Gastroesophageal sphincter (tissue), 3 donors: ENCODE results near the gene ALG12.

Experiments used
- CTCF ChIP-seq, 4 experiments: fragments of 200-600 bp in 2 of 4; fragments of 450-650 bp in 2 of 4; sonication (generic) in 1 of 4; IDR thresholded peaks; one replicate each; pipeline ENCODE4 v1.5.1; 2017 to 2019; ENCODE audit warnings: antibody characterized with exemption in 4 of 4, mild to moderate bottlenecking in 2 of 4, moderate library complexity in 2 of 4
- EP300 ChIP-seq: sonication (generic); formaldehyde crosslinking; IDR thresholded peaks from one replicate; pipeline ENCODE4 v1.6.1; 2017; ENCODE audit warnings: antibody characterized with exemption, mild to moderate bottlenecking
- POLR2A ChIP-seq, 2 donors: fragments of 450-650 bp; IDR thresholded peaks; one replicate each; pipeline ENCODE4 v1.6.1; 2017; ENCODE audit warnings: antibody characterized with exemption in 2 of 2, mild to moderate bottlenecking in 2 of 2, moderate library complexity in 1 of 2
- POLR2AphosphoS5 ChIP-seq: sonication (generic); formaldehyde crosslinking; IDR thresholded peaks from one replicate; pipeline ENCODE4 v1.6.1; 2017; ENCODE audit warnings: antibody characterized with exemption

- no peak for TF ChIP-seq POLR2AphosphoS5
- TF ChIP-seq CTCF (IDR thresholded peaks at IDR 0.05), result no peak
- no peak for TF ChIP-seq EP300
- TF ChIP-seq POLR2A (IDR thresholded peaks at IDR 0.05), result no peak
Observed at GRCh38 chr22:49927483-49928184, 9.4 kb upstream of the ALG12 start.
